SK-N-DZ (cell line): ENCODE results near the gene SPATA21.

Source experiments
- DNase-seq: peaks from one replicate; pipeline ENCODE4 v3.0.0-alpha.2; 2015; ENCODE audit warnings: low spot score

Gene SPATA21

GRCh38 chr1:16421201-16421600 lies 16.0 kb downstream of the SPATA21 start:
- no peak for DNase-seq

- no peak for DNase-seq
These were observed 16.7 kb downstream of the SPATA21 start for GRCh38 chr1:16420424-16421118.

GRCh38 chr1:16418823-16419425 lies 18.3 kb downstream of the SPATA21 start:
- DNase-seq, result no peak

- no peak for DNase-seq
These were observed 24.0 kb downstream of the SPATA21 start for GRCh38 chr1:16413191-16413590.

- no peak for DNase-seq
These were observed 26.4 kb downstream of the SPATA21 start for GRCh38 chr1:16410803-16411202.

GRCh38 chr1:16409536-16410152 lies 27.6 kb downstream of the SPATA21 start:
- peak; percentile 34 for DNase-seq

GRCh38 chr1:16406868-16407267 lies 30.4 kb downstream of the SPATA21 start:
- no peak for DNase-seq

GRCh38 chr1:16405441-16405840 lies 31.8 kb downstream of the SPATA21 start:
- no peak for DNase-seq

GRCh38 chr1:16402742-16403141 lies 34.5 kb downstream of the SPATA21 start:
- no peak for DNase-seq

- DNase-seq, result no peak
These were observed 38.8 kb downstream of the SPATA21 start for GRCh38 chr1:16398371-16398953.

GRCh38 chr1:16397120-16397519 lies 40.1 kb downstream of the SPATA21 start:
- no peak for DNase-seq

GRCh38 chr1:16396591-16396990 lies 40.6 kb downstream of the SPATA21 start:
- no peak for DNase-seq

- no peak for DNase-seq
These were observed 42.2 kb downstream of the SPATA21 start for GRCh38 chr1:16394977-16395376.

- DNase-seq, result no peak
These were observed 43.4 kb downstream of the SPATA21 start for GRCh38 chr1:16393570-16394521.

- DNase-seq, result no peak
These were observed 44.3 kb downstream of the SPATA21 start for GRCh38 chr1:16392740-16393569.

- no peak for DNase-seq
These were observed 45.8 kb downstream of the SPATA21 start for GRCh38 chr1:16391411-16391810.

GRCh38 chr1:16387201-16388188 lies 49.7 kb downstream of the SPATA21 start:
- DNase-seq, result no peak

- no peak for DNase-seq
These were observed 50.6 kb downstream of the SPATA21 start for GRCh38 chr1:16386454-16387113.
